ENCODE results near the gene ATP11A.

ATP11A gene

GRCh38 chr13:112905990-112906641, 216.3 kb downstream of the ATP11A start:
- no peak for TF ChIP-seq CTCF (IDR thresholded peaks at IDR 0.05; ENCODE audit: low read depth, low read length, missing control alignments)
- no peak overlapping the region for H3K4me3 ChIP-seq (ENCODE audit: low read depth, low read length)
- DNase-seq (ENCODE audit: low read depth), result no peak

- DNase-seq (ENCODE audit: low read depth), result no peak
- H3K4me3 ChIP-seq (ENCODE audit: low read depth, low read length), result no peak overlapping the region
- TF ChIP-seq CTCF (IDR thresholded peaks at IDR 0.05; ENCODE audit: low read depth, low read length, missing control alignments), result no peak
These were observed 217.4 kb downstream of the ATP11A start for GRCh38 chr13:112907286-112907685.

- H3K4me3 ChIP-seq (ENCODE audit: low read depth, low read length), result no peak overlapping the region
- no peak for TF ChIP-seq CTCF (IDR thresholded peaks at IDR 0.05; ENCODE audit: low read depth, low read length, missing control alignments)
- DNase-seq (ENCODE audit: low read depth), result no peak
These were observed 218.1 kb downstream of the ATP11A start for GRCh38 chr13:112907871-112908331.

- no peak overlapping the region for H3K4me3 ChIP-seq (ENCODE audit: low read depth, low read length)
- no peak for DNase-seq (ENCODE audit: low read depth)
- no peak for TF ChIP-seq CTCF (IDR thresholded peaks at IDR 0.05; ENCODE audit: low read depth, low read length, missing control alignments)
These were observed 218.5 kb downstream of the ATP11A start for GRCh38 chr13:112908342-112908741.

- no peak for TF ChIP-seq CTCF (IDR thresholded peaks at IDR 0.05; ENCODE audit: low read depth, low read length, missing control alignments)
- no peak overlapping the region for H3K4me3 ChIP-seq (ENCODE audit: low read depth, low read length)
- DNase-seq (ENCODE audit: low read depth), result no peak
These were observed 220.2 kb downstream of the ATP11A start for GRCh38 chr13:112910016-112910415.

GRCh38 chr13:112910616-112911280, 220.9 kb downstream of the ATP11A start:
- no peak for TF ChIP-seq CTCF (IDR thresholded peaks at IDR 0.05; ENCODE audit: low read depth, low read length, missing control alignments)
- DNase-seq (ENCODE audit: low read depth), result no peak

More at GRCh38 chr13:112910616-112911280, 220.9 kb downstream of the ATP11A start:
- no peak overlapping the region for H3K4me3 ChIP-seq (ENCODE audit: low read depth, low read length)
